ENCODE results near the gene EXOC3.

DNA sequence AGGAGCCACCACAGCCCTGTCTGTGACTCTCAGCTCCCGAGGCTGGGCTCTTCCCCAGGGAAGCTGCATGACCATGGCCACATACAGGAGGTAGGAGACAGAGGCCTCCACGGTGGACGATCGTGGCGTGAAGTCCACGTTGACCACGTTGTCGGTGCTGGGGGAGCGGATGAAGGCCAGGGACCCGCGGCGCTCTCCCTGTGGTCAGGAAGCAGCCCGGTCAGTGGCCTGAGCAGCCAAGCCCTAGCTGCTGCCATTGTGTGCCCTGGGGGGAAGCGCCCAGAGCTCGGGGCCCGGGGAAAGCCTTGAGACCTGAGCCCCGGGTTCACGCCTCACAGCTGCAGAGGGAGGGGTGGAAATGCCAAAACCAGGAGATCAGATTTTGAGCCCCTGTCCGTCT, 34.3 kb downstream of the EXOC3 start:
- TF ChIP-seq EZH2 (IDR thresholded peaks at IDR 0.05), result no peak
- no peak for TF ChIP-seq CTCF (IDR thresholded peaks at IDR 0.05)

Data from neural progenitor cell (in vitro differentiated cells).